GM18867 (cell line): ENCODE data around the gene PCLAF.
A peak's percentile ranks its signal among the peaks of the same experiment; 100 is the strongest.
"Not testable (repeated sequence)": the region's sequence is repeated elsewhere in the genome, so short reads cannot be mapped to it uniquely, and the experiment has no call there.

ENCODE experiments used
- ATAC-seq: cut with Tn5 transposase; IDR thresholded peaks from one replicate; pipeline ENCODE4 v1.9.1; 2021; ENCODE audit warnings: mild to moderate bottlenecking, moderate library complexity; ENCODE audit not compliant: unreplicated experiment

Gene PCLAF

DNA sequence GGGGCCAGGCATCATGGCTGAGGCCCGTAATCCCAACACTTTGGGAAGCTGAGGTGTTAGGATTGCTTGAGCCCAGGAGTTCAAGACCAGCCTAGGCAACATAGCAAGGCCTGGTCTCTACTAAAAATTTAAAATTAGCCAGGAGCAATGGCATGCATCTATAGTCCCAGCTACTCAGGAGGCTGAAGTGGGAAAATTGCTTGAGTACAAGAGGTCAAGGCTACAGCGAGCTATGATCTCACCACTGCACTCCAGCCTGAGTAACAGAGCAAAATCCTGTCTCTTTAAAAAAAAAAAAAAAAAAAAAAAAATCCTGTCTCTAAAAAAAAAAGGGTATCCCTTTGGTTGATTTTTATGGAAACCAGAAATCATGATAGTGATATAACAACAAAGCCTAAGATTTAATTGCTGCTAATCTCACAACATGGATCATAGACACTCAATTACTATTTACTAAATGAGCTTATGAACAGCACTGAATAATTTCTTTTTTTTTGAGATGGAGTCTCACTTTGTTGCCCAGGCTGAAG is 12.1 kb downstream of the PCLAF start:
- ATAC-seq, result no peak

DNA sequence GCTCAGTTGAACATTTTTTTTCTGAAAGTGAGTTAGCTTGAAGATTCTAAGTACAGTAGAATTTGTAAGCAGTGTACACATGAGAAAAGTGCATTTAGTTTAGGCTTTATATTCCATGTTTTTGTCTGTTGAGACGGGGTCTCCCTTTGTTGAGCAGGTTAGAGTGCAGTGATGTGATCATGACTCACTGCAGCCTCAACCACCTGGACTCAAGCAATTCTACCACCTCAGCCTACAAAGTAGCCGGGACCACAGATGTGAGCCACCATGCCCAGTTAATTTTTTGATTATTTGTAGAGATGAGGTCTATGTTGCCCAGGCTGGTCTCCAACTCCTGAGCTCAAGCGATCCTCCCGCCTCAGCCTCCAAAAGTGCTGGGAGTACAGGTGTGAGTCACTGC is 20.0 kb downstream of the PCLAF start:
- ATAC-seq, result no peak

DNA sequence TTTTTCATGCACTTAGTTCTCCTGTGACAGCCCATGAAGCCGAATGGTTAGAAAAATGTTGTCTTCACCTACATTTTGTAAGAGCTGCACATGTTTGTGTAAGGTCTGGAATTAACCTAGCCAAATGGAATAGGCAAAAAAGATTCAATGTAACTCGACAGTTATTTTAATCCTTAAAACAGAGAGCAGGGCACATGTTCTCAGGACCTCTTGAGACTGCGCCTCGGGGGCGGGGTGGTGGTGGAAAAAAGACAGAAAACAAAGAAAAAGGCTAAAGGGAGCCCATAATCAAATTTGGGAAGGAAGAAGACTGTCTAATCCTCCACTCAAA is 24.6 kb downstream of the PCLAF start:
- ATAC-seq, result no peak

DNA sequence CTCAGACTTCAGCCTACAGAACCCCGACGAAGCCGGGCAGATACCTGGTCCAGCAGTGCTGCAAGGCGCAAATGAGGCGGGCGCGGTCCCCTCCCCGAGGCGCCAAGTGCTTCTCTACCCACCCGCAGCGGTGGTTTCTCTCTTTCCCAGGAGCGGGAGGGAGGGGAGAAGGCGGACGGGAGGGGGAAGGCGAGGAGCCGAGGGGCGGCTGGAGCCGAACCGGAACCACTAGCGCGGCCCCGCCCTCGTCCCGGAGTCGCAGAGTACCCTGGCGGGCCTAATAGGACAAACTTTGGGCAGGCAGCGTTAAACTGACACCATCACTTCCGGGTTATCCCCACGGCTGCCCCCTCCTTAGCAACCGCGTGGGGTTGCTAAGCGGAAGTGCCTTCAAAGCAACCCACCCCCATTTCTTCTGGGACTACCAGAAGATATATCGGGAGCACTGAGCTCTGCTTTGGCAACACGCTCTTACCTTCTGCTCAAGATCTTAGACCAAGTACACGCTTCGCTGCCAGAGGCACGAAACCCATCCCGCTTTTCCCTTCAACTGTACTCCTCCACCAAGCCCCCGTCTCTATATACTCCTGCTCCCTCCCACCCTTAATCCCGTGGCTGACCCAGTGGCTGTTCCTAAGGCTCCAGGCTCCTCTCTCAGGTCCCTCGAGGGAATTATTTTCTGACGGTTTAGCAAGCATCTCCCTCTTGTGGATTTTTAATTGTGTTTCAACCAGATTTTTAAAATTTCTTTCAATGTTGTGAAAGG is 25.1 kb downstream of the PCLAF start, which contains the start of gene CSNK1G1:
Gene CSNK1G1, minus strand, starts transcription at position 230 of the 766 bp plus-strand sequence. CDS start 55,674 bp downstream, outside the sequence.
- ATAC-seq, result peak; percentile 94

DNA sequence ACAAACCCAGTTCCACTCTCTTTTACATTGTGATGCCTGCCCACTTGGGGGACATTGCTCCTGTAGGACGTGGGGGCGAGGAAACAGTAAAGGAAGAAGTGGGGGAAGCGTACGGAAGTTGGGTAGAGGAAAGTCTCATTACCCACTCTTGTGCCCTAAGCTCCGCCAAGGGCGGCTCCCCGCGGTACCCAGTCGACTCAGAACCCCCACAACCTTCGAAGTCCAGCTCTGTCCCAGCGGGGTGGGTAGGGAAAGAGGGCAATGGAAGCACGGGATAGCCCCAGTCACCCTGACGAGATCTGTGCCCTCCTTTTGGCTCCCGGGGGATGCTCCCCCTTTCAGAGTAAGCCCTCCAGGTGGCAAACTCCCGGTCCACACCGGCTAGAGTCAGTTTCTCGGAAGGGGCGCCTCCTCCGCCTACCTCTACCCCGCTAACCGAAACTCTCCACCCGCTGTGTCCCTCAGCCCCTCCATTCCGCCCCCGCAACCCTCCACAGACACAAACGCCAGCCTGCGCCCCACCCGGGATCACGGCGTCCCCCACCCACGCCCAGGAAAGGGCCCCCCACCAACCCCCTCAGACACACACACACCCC is 25.8 kb downstream of the PCLAF start:
- ATAC-seq, result peak; percentile 4

DNA sequence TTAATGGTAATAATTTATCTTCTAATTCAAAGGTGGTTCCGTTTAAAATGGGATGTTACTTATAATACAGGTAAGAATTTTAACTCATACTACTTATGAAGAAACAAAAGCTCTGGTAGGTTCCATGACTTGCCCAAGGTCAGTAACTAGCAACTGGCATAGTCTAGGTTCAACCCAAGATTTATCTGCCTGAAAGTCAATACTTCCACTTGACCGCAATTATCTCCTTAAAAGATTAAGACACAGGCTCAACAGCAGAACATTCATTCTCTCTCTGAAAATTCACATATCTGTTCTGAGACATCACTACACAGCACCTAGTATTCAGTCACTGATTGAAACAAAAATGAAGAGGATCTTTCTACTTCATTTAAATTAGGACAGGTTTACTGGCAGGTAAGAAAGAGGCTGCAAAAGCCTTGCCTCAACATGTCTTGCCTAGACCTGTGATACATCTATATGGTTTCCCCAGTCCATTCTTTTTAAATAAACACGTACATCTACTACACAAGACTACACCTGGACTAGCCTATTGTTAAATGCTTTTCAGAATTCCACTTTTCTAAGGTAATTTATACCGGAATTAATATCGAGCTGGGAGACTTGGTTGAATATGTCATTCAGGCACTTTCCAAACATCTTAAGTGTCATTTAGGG is 26.4 kb downstream of the PCLAF start:
- ATAC-seq, result no peak

DNA sequence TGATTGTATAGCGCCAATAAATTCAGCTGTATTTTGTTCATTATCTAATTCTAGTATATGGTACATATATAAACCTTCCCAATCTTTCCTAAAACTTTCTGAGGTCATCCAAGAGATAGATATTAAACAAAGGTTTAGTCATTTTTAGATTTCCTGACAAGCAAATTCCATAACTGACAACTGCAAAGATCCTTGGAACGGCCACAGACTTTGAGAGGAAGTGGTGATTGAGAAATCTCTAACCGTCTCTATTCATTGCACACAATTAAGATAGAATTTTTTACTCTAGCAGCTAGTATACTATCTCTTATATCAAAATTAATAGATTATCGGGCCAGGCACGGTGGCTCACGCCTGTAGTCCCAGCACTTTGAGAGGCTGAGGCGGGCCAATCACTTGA is 30.0 kb downstream of the PCLAF start:
- no peak for ATAC-seq

DNA sequence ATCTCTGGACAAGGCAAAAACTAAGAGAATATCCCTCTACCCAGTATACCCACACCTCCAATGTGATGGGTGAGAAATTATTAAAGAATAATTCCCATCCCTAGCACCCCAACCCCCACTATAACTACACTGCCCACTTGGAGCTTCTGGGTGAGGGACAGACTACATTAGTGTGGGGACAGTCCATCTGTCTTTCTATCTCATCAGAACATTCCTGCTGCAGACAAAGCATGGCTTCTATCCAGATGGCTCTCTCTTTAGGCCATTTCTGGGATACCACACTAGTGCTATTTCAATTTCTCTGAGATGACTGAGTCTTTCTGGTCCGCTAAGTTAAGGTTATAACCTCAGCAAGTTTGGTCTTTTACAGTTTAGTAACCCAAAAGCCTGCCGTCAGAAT is 31.9 kb downstream of the PCLAF start:
- ATAC-seq, result no peak

DNA sequence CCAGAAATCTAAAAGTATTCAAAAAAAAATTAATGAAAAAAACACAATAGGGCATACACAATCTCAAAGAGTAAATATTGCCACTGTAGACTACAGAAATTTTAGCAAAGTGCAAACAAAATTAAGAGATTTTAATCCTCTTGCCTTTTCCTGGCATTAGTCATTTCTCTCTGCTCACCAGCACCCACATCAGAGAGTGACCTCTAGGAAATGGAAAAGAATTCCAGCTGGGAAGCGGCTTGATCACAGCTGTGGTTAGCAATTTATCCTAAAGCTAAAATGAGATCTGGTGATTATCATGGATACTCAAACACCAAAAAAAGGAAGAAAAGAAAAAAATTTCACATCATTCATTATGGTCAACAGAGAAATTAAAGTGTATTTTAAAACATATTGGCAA is 32.8 kb downstream of the PCLAF start:
- ATAC-seq, result no peak

DNA sequence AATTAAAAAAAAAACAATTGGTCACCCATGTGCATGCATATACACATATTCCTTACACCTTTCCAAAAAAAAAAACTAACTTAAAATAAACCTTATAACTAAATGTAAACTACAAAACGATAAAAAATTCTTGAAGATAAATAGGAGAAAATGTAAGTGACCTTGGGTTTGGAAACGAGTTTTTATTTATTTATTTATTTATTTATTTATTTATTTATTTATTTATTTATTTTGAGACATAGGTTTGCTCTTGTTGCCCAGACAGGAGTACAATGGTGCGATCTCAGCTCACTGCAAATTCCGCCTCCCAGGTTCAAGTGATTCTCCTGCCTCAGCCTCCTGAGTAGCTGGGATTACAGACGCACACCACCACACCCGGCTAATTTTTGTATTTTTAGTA is 35.0 kb downstream of the PCLAF start:
- ATAC-seq, result not testable (repeated sequence)

DNA sequence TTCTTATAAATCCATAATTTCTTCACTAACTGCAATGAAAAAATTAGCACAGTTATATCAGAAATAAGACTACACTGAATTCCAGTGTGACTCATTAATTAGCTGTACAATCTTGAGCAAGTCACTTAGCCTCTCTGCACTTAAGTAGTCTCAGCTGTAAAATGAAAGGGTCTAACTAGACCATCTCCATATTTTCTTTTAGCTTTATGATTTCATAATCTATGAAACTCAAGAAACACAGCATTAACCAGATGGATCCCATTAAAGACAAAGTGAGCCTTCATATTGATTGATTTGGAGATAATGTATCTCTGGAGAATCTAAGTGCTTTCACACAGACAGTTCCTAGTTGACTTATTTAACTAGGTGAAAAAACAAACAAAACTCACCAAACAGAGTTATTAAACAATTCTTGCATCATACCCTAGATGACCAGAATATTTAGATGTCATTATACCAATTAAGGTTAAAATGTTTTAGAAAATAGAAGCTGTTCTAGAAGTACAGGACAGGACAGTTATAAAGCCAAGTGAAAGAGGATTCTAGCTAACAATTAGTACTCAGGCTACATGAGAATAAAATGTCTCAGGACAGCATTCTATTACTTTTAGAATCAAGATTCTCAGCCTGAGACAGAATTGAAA is 36.5 kb downstream of the PCLAF start:
- ATAC-seq, result no peak

DNA sequence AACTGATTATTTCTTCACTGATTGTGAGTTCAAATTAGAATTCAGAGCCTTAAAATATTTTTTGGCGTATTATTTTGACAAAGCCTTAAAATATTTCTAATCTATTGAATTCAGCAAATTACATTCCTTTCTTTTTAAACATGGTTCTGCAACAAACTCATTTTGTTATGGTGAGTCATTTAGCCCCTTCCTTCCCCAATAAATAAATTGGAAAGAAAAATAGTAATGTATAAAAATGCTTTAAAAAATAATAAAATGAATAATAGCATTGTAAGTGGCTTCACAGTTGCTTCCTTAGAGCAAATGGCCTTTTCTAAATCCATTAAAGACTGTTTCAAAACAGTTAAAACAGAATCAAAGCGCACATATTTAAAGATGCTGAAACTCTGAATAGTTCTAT is 37.4 kb downstream of the PCLAF start:
- ATAC-seq, result no peak

DNA sequence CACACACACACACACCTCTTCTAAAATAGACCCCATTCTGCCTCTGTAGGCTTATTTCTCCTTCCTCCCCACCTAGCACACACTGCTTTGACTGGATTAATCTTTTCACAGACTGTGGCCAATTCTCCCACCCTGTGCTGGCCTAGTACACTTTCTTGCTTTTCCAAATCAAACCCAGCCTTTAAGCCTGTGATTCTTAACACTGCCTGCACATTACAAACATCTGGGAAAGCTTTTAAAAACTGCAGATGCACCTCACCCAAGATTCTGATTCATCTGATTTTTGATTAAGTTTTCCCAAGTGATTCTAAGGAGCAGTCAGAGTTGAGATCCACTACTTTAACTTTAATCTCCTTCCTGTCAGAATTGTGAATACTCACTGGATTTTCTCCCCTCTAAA is 38.0 kb downstream of the PCLAF start:
- no peak for ATAC-seq

DNA sequence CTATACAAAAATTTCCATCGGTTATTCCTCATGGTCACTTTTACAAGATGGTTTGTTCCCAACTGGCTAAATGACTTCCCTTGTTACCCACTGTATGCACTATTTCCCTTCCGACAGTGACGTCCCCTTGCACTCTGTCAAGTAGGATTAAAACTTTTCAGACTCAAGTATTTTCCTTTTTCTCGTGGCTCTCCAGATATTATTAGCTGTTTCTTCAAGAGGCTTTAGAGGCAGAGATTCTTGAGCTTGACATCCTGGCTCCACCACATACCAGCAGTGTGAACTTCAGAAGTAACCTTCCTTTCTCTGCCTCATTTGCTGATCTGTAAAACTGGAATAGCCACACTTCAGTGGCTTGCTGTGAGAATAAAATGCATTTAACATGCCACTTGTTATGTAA is 39.3 kb downstream of the PCLAF start:
- no peak for ATAC-seq

DNA sequence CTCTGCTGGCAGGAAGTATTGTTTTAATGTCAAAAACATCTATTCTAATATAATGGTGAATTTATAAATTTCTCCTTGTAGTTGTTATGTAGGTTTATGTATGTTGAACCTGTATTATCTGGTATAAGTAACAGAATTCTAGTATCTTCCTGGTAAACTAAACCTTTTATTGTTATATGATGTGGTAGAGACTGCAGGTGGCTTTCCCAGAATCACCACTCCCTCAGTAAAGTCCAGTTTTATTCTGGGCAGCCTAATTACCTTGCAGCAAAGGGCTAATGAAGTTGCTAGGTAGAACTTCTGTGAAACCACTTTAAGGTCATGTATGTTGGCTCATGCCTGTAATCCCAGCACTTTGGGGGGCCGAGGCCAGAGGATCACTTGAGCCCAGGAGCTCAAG is 40.9 kb downstream of the PCLAF start:
- ATAC-seq, result no peak

DNA sequence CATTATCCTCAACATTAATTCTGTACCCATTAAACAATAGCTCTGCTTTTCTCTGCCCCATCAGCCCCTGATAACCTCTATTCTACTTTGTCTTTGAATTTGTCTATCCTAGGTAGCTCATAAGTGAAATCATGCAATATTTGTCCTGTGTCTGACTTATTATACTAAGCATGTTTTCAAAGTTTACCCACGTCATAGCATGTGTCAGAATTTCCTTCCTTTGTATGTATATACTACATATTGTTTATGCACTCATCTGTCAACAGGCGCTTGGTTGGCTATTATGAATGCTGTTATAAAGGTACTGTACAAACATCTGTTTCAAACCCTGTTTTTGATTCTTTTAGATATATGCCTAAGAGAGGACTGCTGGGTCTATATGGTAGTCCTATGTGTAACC is 43.5 kb downstream of the PCLAF start:
- ATAC-seq, result no peak

DNA sequence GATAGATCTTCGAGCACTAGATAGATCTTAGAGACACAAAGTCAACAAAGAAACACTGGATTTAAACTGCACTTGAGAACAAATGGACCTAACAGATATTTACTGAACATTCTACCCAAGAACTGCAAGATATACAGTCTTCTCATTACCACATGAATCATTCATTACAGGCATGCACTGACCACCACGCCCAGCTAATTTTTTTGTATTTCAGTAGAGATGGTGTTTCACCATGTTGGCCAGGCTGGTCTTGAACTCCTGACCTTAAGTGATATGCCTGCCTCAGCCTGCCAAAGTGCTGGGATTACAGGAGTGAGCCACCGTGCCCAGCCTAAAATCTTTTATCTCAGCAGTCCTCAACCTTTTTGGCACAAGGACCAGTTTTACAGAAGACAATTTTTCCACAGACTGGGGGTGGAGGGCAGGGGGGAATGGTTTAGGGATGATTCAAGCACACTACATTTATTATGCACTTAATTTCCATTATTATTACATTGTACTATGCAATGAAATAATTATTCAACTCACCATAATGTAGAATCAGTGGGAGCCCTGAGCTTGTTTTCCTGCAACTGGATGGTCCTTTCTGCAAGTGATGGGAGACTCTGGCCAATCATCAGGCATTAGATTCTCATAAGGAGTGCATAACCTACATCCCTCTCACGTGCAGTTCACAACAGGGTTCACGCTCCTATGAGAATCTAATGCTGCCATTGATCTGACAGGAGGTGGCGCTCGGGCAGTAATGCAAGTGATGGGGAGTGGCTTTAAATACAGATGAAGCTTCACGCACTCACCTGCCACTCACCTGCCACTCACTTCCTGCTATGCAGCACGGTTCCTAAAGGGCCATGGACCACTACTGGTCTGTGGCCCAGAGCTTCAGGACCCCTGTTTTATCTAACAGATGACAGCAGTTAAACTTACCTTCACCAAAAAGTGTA is 47.0 kb downstream of the PCLAF start:
- ATAC-seq, result no peak

DNA sequence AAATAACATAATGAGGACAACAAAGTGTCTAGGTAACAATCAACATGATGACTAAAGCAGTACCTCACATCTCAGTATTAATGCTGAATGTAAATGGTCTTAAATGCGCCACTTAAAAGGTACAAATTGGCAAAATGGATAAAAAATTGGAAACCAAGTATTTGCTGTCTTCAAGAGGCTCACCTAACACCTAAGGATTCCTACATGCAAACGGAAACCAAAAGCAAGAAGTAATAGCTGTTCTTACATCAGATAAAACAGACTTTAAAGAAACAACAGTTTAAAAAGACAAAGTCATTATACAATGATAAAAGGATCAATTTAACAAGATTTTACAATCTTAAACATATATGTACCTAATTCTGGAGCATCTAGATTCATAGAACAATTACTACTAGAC is 47.7 kb downstream of the PCLAF start:
- no peak for ATAC-seq

DNA sequence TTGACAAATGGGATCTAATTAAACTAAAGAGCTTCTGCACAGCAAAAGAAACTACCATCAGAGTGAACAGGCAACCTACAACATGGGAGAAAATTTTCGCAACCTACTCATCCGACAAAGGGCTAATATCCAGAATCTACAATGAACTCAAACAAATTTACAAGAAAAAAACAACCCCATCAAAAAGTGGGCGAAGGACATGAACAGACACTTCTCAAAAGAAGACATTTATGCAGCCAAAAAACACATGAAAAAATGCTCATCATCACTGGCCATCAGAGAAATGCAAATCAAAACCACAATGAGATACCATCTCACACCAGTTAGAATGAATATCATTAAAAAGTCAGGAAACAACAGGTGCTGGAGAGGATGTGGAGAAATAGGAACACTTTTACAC is 49.6 kb downstream of the PCLAF start:
- ATAC-seq, result not testable (repeated sequence)

DNA sequence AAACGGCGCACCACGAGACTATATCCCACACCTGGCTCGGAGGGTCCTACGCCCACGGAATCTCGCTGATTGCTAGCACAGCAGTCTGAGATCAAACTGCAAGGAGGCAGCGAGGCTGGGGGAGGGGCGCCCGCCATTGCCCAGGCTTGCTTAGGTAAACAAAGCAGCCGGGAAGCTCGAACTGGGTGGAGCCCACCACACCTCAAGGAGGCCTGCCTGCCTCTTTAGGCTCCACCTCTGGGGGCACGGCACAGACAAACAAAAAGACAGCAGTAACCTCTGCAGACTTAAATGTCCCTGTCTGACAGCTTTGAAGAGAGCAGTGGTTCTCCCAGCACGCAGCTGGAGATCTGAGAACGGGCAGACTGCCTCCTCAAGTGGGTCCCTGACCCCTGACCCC is 54.3 kb downstream of the PCLAF start:
- not testable (repeated sequence) for ATAC-seq
